Glomerular visceral epithelial cell (primary cell): Measurements from ENCODE around the gene MAP6.
"Not testable (repeated sequence)": the region's sequence is repeated elsewhere in the genome, so short reads cannot be mapped to it uniquely, and the experiment has no call there.

Experiments used
- DNase-seq: peaks from one replicate; pipeline ENCODE4 v3.0.0-alpha.2; 2016; ENCODE audit errors: extremely low spot score

The MAP6 gene

GRCh38 chr11:75592715-75593114 is 76.1 kb downstream of the MAP6 start:
- no peak for DNase-seq

- DNase-seq, result no peak
Observed at GRCh38 chr11:75591966-75592365, 76.9 kb downstream of the MAP6 start.

DNA sequence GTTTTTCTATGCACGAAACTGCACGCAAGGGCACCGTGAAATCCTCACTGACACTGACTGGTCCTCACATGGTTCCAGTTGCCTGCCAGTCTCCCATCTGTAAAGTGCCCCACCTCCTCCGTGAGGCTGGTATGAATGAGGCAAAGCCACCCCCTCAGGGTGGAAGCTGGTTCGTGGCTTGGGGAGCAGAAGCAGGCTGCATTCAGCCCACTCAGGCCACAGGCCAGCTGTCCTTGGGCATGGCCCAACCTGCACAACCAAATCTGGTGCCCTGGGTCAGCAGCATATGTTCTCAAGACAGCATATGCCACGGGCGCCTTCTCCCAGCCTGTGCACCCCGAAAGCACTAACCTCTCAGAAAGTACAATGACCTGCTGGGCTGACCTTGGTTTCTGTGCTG is 77.5 kb downstream of the MAP6 start:
- no peak for DNase-seq

- no peak for DNase-seq
Observed at GRCh38 chr11:75589933-75590332, 78.9 kb downstream of the MAP6 start.

DNA sequence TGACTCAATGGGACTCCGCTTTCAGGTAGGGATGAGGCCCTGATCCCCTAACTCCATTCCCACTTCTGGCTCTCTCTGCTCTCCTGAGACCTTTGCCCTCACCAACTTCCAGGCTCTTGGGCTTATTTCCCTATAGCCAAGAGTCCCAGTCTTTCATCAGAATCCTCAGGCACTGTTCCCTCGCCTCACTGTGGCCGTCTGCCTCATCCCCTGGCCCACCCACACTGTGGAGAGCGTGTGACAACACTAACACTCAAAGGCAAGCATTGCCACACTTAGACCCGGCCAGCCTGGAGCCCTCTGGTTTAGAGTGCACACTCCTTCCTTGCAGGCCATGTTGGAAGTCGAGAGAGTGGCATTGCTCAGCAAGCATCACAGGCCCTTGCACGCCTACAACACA is 79.8 kb downstream of the MAP6 start:
- DNase-seq, result no peak

- DNase-seq, result no peak
Observed at GRCh38 chr11:75588051-75588481, 80.8 kb downstream of the MAP6 start.

- no peak for DNase-seq
Observed at GRCh38 chr11:75586395-75586794, 82.4 kb downstream of the MAP6 start.

DNA sequence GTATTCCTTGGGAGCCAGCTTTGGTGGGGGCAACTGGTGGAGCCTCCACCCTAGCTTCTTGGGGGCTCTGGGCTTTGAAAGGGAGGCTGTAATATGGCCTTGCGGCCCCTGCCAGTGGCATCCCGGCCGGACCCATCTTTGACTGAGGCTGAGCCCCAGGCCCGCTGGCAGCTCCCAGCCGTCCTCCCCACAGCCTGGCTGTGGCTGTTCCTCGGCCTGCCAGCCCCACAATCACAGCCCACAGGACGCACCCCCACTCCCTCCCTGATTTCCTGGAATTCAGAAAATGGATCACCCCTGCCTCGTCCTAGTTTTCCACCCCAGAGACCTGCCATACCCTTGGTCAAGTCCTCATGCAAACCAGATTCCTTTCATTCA is 83.6 kb downstream of the MAP6 start:
- DNase-seq, result no peak

DNA sequence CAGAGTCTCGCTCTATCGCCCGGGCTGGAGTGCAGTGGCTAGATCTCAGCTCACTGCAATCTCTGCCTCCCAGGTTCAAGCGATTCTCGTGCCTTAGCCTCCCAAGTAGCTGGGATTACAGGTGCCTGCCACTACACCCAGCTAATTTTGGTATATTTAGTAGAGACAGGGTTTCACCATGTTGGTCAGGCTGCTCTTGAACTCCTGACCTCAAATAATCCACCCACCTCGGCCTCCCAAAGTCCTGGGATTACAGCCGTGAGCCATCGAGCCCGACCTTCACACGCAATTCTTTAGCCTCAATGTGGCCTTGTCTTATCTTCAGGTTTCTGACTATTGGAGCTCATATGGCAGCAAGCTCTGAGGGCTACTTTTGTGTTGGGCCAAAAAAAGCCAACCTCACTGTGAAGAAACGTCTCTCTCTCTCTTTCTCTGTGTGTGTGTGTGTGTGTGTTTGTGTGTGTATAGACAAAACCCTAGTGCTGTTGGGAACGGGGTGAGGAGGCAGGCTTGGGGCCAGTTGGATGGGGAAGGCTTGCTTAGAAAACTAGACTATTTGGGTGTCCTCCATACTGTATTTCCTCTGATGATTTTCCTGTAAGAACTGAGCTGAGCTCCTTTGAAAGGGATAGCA is 84.1 kb downstream of the MAP6 start:
- DNase-seq, result not testable (repeated sequence)

- peak; percentile 38 for DNase-seq
Observed at GRCh38 chr11:75583718-75584658, 84.8 kb downstream of the MAP6 start.

GRCh38 chr11:75582895-75583717 is 85.7 kb downstream of the MAP6 start:
- peak; percentile 44 for DNase-seq

DNA sequence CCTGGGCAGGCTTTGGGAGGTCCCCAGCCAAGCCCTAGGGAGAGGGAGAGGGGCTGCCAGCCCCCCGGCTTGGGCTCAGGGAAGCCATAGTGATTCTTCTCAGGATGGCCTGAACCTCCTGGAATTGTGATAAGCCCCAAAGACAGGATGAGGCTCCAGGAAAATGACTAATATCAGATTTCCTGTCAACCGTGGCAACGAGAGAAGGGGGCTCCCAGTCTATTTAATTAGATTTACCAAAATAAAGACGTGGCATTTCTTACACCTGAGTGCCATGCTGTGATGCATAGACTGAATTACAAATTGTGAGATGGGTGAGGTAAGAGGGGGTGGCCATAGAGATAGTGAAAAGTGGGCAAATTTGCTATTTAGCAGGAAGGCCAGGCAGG is 86.3 kb downstream of the MAP6 start:
- no peak for DNase-seq

GRCh38 chr11:75579841-75580240 is 89.0 kb downstream of the MAP6 start:
- DNase-seq, result no peak

DNA sequence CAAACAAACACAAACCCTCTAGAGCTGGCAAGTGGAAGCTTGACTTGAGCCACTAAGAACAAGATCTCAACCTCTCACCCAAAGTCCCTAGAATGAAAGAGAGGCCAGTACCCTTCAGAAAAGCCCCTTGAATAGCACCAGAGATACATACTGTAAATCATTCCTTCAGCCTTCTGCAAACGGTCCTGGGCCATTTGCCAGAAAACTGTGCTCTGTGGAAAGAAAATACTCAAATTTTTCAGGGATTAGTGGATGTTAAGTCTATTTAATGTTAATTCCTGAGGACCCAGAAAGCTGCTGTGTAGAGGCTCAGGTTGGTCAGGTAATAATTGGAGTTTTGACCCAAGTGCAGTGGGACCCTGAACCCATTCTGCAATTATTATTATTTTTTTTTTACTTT is 89.9 kb downstream of the MAP6 start:
- no peak for DNase-seq

DNA sequence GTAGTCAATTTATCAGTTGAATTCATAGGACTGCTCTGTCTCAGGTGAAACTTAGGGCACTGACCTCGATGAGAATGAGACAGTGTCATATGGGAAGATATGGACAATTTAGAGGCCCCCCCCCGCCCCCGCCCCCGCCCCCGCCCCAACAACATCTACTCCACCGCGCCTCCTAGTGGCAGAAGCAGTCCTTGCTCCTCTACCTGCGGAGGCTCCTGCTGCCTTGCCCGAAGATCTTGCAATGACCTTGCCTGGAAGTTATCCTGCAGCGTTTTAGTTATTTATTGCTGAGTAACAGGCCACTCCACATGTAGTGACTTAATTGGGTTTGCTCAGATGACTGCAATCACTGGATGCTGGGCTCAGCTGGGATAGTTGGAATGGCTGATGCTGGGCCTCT is 91.6 kb downstream of the MAP6 start:
- peak; percentile 17 for DNase-seq

DNA sequence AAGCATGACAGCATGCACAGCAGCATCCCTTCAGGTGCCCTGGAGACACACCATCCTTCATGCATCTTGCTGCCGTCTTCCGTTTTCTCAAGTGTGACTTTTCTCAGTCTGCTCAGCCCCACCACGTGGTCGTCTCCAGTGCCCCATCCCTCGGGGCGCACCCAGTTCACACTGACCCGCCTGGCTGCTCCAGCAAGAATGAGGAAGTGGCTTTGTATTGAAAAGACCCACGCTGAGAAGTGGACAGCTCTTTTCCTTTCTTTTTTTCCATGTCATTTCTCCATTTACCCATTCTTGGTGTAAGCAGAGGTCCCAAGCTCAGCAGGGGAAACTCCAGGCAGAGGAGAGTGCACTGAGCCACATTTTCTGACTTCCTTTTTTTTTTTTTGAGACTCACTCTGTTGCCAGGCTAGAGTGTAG is 92.3 kb downstream of the MAP6 start:
- peak; percentile 82 for DNase-seq

DNA sequence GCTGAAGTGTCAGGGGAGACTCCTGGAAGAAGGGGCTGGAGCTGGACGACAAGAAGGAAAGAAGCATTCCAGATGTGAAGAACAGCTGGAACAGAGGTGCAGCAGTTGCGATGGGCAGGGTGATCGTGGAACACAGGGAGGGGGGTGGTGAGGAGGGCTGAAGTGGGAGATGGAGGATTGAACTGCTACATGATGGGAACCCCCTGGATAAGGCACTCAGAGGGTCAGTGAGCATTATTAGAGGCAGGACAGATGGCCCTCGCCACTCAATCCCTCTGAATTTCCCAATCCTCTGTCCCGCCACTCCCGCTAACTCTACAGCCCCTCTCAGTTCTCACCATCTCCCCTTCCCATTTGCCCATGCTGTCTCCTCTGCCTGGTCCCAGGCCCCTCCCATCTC is 92.8 kb downstream of the MAP6 start:
- no peak for DNase-seq

GRCh38 chr11:75574698-75575602 is 93.9 kb downstream of the MAP6 start:
- DNase-seq, result no peak

- no peak for DNase-seq
Observed at GRCh38 chr11:75572744-75573143, 96.1 kb downstream of the MAP6 start.

- no peak for DNase-seq
Observed at GRCh38 chr11:75571625-75572024, 97.2 kb downstream of the MAP6 start.

DNA sequence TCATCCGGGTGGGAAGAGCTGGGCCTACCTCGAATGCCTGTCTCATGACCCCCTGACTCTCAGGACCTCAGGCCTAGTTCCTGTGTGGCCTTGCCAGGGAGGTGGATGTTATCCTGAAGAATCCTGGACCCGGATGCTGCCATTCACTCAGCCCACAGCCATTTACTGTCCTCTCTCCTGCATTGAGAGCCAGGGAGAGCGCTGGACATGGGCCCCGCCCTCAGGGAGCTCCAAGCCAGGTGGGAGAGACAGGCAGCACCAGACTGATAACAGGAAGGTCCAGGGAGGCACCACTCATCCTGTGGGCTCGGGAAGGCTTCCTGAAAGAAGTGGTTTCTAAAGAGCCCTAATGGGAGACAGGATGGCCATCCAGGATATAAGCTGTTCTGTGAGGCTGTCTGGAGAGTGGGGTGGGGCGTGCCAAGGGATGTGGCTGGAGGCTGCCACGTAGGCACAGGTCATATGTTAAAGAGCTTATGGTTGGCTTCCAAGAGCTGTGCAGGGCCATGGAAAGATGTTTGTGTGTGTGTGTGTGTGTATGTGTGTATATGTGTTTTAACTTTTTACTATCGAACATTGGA is 98.2 kb downstream of the MAP6 start:
- no peak for DNase-seq
